ENCODE measurements around the gene EPC2. TPM values are rescaled to one million over a fixed set of nuclear protein-coding genes. Genes with fewer than 3 reads are reported as not detected.
A peak's percentile ranks its signal among the peaks of the same experiment; 100 is the strongest.

EPC2 gene
- total RNA-seq, 2 donors from 2014 or later: 14.7 to 29.0 TPM

GRCh38 chr2:148796735-148797512 lies 152.4 kb downstream of the EPC2 start:
- Mint-ChIP-seq H3K27ac (no peak overlapping the region), H3K9me3 (peaks cover 0 to 5% of the 10 kb centered on the region in 2 donors), H3K36me3 (no peaks in the 10 kb centered on the region)
- no peak for DNase-seq (ENCODE audit: low spot score in 2 of 2)
- ATAC-seq: no peak

- Mint-ChIP-seq H3K27ac (no peak overlapping the region), H3K36me3 (peaks cover 0 to 6% of the 10 kb centered on the region in 2 donors), H3K9me3 (peaks cover 3 to 8% of the 10 kb centered on the region in 2 donors)
- DNase-seq (ENCODE audit: low spot score in 2 of 2) (no peak), ATAC-seq (no peak)
Observed at GRCh38 chr2:148802448-148803220, 158.1 kb downstream of the EPC2 start.

GRCh38 chr2:148810081-148810480 lies 165.5 kb downstream of the EPC2 start:
- Mint-ChIP-seq H3K36me3 (peaks cover 0 to 11% of the 10 kb centered on the region in 2 donors), H3K27ac (no peak overlapping the region), H3K9me3 (peaks cover 3 to 8% of the 10 kb centered on the region in 2 donors)
- ATAC-seq (no peak), DNase-seq (ENCODE audit: low spot score in 2 of 2) (no peak)

- Mint-ChIP-seq H3K36me3 (peaks cover 0 to 8% of the 10 kb centered on the region in 2 donors), H3K27ac (no peak overlapping the region), H3K9me3 (no peaks in the 10 kb centered on the region)
- ATAC-seq (no peak), DNase-seq (ENCODE audit: low spot score in 2 of 2) (no peak)
Observed at GRCh38 chr2:148812306-148812705, 167.8 kb downstream of the EPC2 start.

- Mint-ChIP-seq H3K27ac (peak overlapping the region in 1 of 2 donors; percentile 47), H3K9me3 (no peaks in the 10 kb centered on the region), H3K36me3 (no peaks in the 10 kb centered on the region)
- peak; percentile 28 to 67 for DNase-seq (ENCODE audit: low spot score in 2 of 2)
- ATAC-seq: peak; percentile 94
Observed at GRCh38 chr2:148813603-148814065, 169.1 kb downstream of the EPC2 start.

- Mint-ChIP-seq H3K36me3 (no peaks in the 10 kb centered on the region), H3K27ac (peak overlapping the region in 1 of 2 donors; percentile 47), H3K9me3 (no peaks in the 10 kb centered on the region)
- ATAC-seq (no peak), DNase-seq (ENCODE audit: low spot score in 2 of 2) (no peak)
Observed at GRCh38 chr2:148814143-148814859, 169.8 kb downstream of the EPC2 start.

- Mint-ChIP-seq H3K27ac (no peak overlapping the region), H3K9me3 (no peaks in the 10 kb centered on the region), H3K36me3 (no peaks in the 10 kb centered on the region)
- no peak for ATAC-seq
- no peak for DNase-seq (ENCODE audit: low spot score in 2 of 2)
Observed at GRCh38 chr2:148814860-148815419, 170.4 kb downstream of the EPC2 start.

- Mint-ChIP-seq H3K9me3 (no peaks in the 10 kb centered on the region), H3K36me3 (no peaks in the 10 kb centered on the region), H3K27ac (no peak overlapping the region)
- DNase-seq (ENCODE audit: low spot score in 2 of 2) (no peak), ATAC-seq (no peak)
Observed at GRCh38 chr2:148816176-148816575, 171.6 kb downstream of the EPC2 start.

- H3K36me3 Mint-ChIP-seq: no peaks in the 10 kb centered on the region
- DNase-seq (ENCODE audit: low spot score in 2 of 2) (no peak), ATAC-seq (no peak)
- no peak overlapping the region for H3K27ac Mint-ChIP-seq
- no peaks in the 10 kb centered on the region for H3K9me3 Mint-ChIP-seq
Observed at GRCh38 chr2:148817210-148817708, 172.7 kb downstream of the EPC2 start.

GRCh38 chr2:148819019-148819585 lies 174.6 kb downstream of the EPC2 start:
- Mint-ChIP-seq H3K9me3 (no peaks in the 10 kb centered on the region), H3K36me3 (no peaks in the 10 kb centered on the region), H3K27ac (no peak overlapping the region)
- no peak for DNase-seq (ENCODE audit: low spot score in 2 of 2)
- no peak for ATAC-seq

GRCh38 chr2:148824190-148824589 lies 179.6 kb downstream of the EPC2 start:
- no peak for ATAC-seq
- no peak overlapping the region for H3K27ac Mint-ChIP-seq
- H3K9me3 Mint-ChIP-seq: peaks cover 0 to 5% of the 10 kb centered on the region in 2 donors
- no peaks in the 10 kb centered on the region for H3K36me3 Mint-ChIP-seq
- DNase-seq (ENCODE audit: low spot score in 2 of 2): no peak

- ATAC-seq (no peak), DNase-seq (ENCODE audit: low spot score in 2 of 2) (no peak)
- peaks cover 3 to 5% of the 10 kb centered on the region in 2 donors for H3K9me3 Mint-ChIP-seq
- no peak overlapping the region for H3K27ac Mint-ChIP-seq
- no peaks in the 10 kb centered on the region for H3K36me3 Mint-ChIP-seq
Observed at GRCh38 chr2:148826791-148827190, 182.2 kb downstream of the EPC2 start.

GRCh38 chr2:148828941-148829340 lies 184.4 kb downstream of the EPC2 start:
- ATAC-seq (no peak), DNase-seq (ENCODE audit: low spot score in 2 of 2) (no peak)
- no peak overlapping the region for H3K27ac Mint-ChIP-seq
- no peaks in the 10 kb centered on the region for H3K36me3 Mint-ChIP-seq
- peaks cover 3 to 5% of the 10 kb centered on the region in 2 donors for H3K9me3 Mint-ChIP-seq

- Mint-ChIP-seq H3K27ac (no peak overlapping the region), H3K9me3 (peaks cover 3 to 5% of the 10 kb centered on the region in 2 donors), H3K36me3 (no peaks in the 10 kb centered on the region)
- no peak for ATAC-seq
- no peak for DNase-seq (ENCODE audit: low spot score in 2 of 2)
Observed at GRCh38 chr2:148829618-148830017, 185.1 kb downstream of the EPC2 start.

- ATAC-seq (no peak), DNase-seq (ENCODE audit: low spot score in 2 of 2) (no peak)
- Mint-ChIP-seq H3K27ac (no peak overlapping the region), H3K9me3 (peaks cover 0 to 3% of the 10 kb centered on the region in 2 donors), H3K36me3 (no peaks in the 10 kb centered on the region)
Observed at GRCh38 chr2:148832637-148833036, 188.1 kb downstream of the EPC2 start.

Data from activated naive CD4-positive, alpha-beta T cell treated with anti-CD3 and anti-CD28 coated beads, Interleukin-2, amount 50 U/mL, for 72 hours (primary cell).